Mucosa of rectum (tissue), 2 donors: ENCODE results near the gene PYGM.

Experiments
- H3K27ac ChIP-seq, 2 donors: one replicate each; pipeline ENCODE4 v1.7.0; 2013; ENCODE audit warnings: inconsistent platforms in 2 of 2, low read depth in 2 of 2, low read length in 2 of 2
- H3K27me3 ChIP-seq, 2 donors: one replicate each; pipeline ENCODE4 v1.7.0; 2013; ENCODE audit warnings: low read length in 2 of 2; ENCODE audit not compliant: control insufficient read depth in 2 of 2, insufficient read depth in 2 of 2
- H3K36me3 ChIP-seq, 2 donors: one replicate each; pipeline ENCODE4 v1.7.0; 2013; ENCODE audit warnings: low read length in 2 of 2; ENCODE audit not compliant: control insufficient read depth in 2 of 2, insufficient read depth in 2 of 2
- H3K4me1 ChIP-seq, 2 donors: one replicate each; pipeline ENCODE4 v1.7.0; 2013; ENCODE audit warnings: low read length in 2 of 2, mild to moderate bottlenecking in 1 of 2; ENCODE audit not compliant: control insufficient read depth in 2 of 2, insufficient read depth in 2 of 2
- H3K4me3 ChIP-seq, 2 donors: one replicate each; pipeline ENCODE4 v1.7.0; 2013; ENCODE audit warnings: low read length in 2 of 2
- H3K9ac ChIP-seq, 2 donors: one replicate each; pipeline ENCODE4 v1.7.0; 2013; ENCODE audit warnings: low read length in 2 of 2, low read depth in 1 of 2, mild to moderate bottlenecking in 1 of 2
- H3K9me3 ChIP-seq, 2 donors: one replicate each; pipeline ENCODE4 v1.7.0; 2013; ENCODE audit warnings: low read length in 2 of 2; ENCODE audit not compliant: control insufficient read depth in 2 of 2
- donor health status: healthy.
- donor health status: Normal muscosa, but diverticular disease.

PYGM gene

GRCh38 chr11:64723117-64723906 lies 36.5 kb downstream of the PYGM start, which contains the start of gene NRXN2:
Gene NRXN2, minus strand, starts transcription at chr11:64723197. Its CDS starts 9,498 bp downstream, at chr11:64713699.
- Histone ChIP-seq H3K9ac (peak within 1 kb of the TSS in 1 of 2 donors; percentile 60), H3K9me3 (no peaks in the 10 kb centered on the region), H3K4me3 (peak within 1 kb of the TSS; percentile 46 to 56), H3K27me3 (peaks cover 20 to 24% of the 10 kb centered on the region in 2 donors), H3K27ac (no peak within 1 kb of the TSS), H3K4me1 (peaks cover 2 to 3% of the 10 kb centered on the region in 2 donors), H3K36me3 (no peaks in the 10 kb centered on the region)

- H3K9me3 ChIP-seq: no peaks in the 10 kb centered on the region
- H3K36me3 ChIP-seq: no peaks in the 10 kb centered on the region
- H3K4me3 ChIP-seq: no peak overlapping the region
- H3K9ac ChIP-seq: no peak overlapping the region
- H3K4me1 ChIP-seq: peaks cover 2 to 3% of the 10 kb centered on the region in 2 donors
- H3K27ac ChIP-seq: no peak overlapping the region
- H3K27me3 ChIP-seq: peaks cover 28 to 29% of the 10 kb centered on the region in 2 donors
Measured at GRCh38 chr11:64722141-64723065, 37.4 kb downstream of the PYGM start.

- peaks cover 2 to 3% of the 10 kb centered on the region in 2 donors for H3K4me1 ChIP-seq
- H3K9me3 ChIP-seq: no peaks in the 10 kb centered on the region
- no peak overlapping the region for H3K27ac ChIP-seq
- peaks cover 37 to 39% of the 10 kb centered on the region in 2 donors for H3K27me3 ChIP-seq
- no peak overlapping the region for H3K4me3 ChIP-seq
- no peak overlapping the region for H3K9ac ChIP-seq
- H3K36me3 ChIP-seq: no peaks in the 10 kb centered on the region
Measured at GRCh38 chr11:64721359-64721699, 38.4 kb downstream of the PYGM start.

- no peak overlapping the region for H3K4me3 ChIP-seq
- no peak overlapping the region for H3K9ac ChIP-seq
- no peaks in the 10 kb centered on the region for H3K36me3 ChIP-seq
- no peaks in the 10 kb centered on the region for H3K9me3 ChIP-seq
- H3K4me1 ChIP-seq: peaks cover 2 to 3% of the 10 kb centered on the region in 2 donors
- no peak overlapping the region for H3K27ac ChIP-seq
- peaks cover 39 to 43% of the 10 kb centered on the region in 2 donors for H3K27me3 ChIP-seq
Measured at GRCh38 chr11:64720640-64721358, 39.0 kb downstream of the PYGM start.

GRCh38 chr11:64720167-64720566 lies 39.6 kb downstream of the PYGM start:
- Histone ChIP-seq H3K27me3 (peaks cover 45 to 48% of the 10 kb centered on the region in 2 donors), H3K36me3 (no peaks in the 10 kb centered on the region), H3K4me1 (peaks cover 2 to 3% of the 10 kb centered on the region in 2 donors), H3K27ac (no peak overlapping the region), H3K4me3 (no peak overlapping the region), H3K9ac (no peak overlapping the region), H3K9me3 (no peaks in the 10 kb centered on the region)

GRCh38 chr11:64719406-64719805 lies 40.4 kb downstream of the PYGM start:
- Histone ChIP-seq H3K9me3 (no peaks in the 10 kb centered on the region), H3K9ac (no peak overlapping the region), H3K4me3 (no peak overlapping the region), H3K27me3 (peaks cover 53% of the 10 kb centered on the region in 2 donors), H3K4me1 (peaks cover 2 to 3% of the 10 kb centered on the region in 2 donors), H3K27ac (no peak overlapping the region), H3K36me3 (no peaks in the 10 kb centered on the region)

- Histone ChIP-seq H3K4me1 (peaks cover 2 to 3% of the 10 kb centered on the region in 2 donors), H3K9me3 (no peaks in the 10 kb centered on the region), H3K27ac (no peak overlapping the region), H3K9ac (no peak overlapping the region), H3K36me3 (no peaks in the 10 kb centered on the region), H3K4me3 (no peak overlapping the region), H3K27me3 (peaks cover 58 to 59% of the 10 kb centered on the region in 2 donors)
Measured at GRCh38 chr11:64718780-64719124, 41.0 kb downstream of the PYGM start.

GRCh38 chr11:64718084-64718779 lies 41.5 kb downstream of the PYGM start:
- no peak overlapping the region for H3K4me3 ChIP-seq
- H3K27ac ChIP-seq: no peak overlapping the region
- no peak overlapping the region for H3K9ac ChIP-seq
- H3K9me3 ChIP-seq: no peaks in the 10 kb centered on the region
- no peaks in the 10 kb centered on the region for H3K36me3 ChIP-seq
- H3K4me1 ChIP-seq: peaks cover 0 to under 1% of the 10 kb centered on the region in 2 donors
- peaks cover 59 to 61% of the 10 kb centered on the region in 2 donors for H3K27me3 ChIP-seq

GRCh38 chr11:64717268-64717578 lies 42.6 kb downstream of the PYGM start:
- H3K9ac ChIP-seq: no peak overlapping the region
- H3K27me3 ChIP-seq: peaks cover 59 to 62% of the 10 kb centered on the region in 2 donors
- H3K27ac ChIP-seq: no peak overlapping the region
- no peaks in the 10 kb centered on the region for H3K9me3 ChIP-seq
- no peaks in the 10 kb centered on the region for H3K4me1 ChIP-seq
- H3K36me3 ChIP-seq: no peaks in the 10 kb centered on the region
- no peak overlapping the region for H3K4me3 ChIP-seq
